Measurements from ENCODE around the gene PSMA5.

DNA sequence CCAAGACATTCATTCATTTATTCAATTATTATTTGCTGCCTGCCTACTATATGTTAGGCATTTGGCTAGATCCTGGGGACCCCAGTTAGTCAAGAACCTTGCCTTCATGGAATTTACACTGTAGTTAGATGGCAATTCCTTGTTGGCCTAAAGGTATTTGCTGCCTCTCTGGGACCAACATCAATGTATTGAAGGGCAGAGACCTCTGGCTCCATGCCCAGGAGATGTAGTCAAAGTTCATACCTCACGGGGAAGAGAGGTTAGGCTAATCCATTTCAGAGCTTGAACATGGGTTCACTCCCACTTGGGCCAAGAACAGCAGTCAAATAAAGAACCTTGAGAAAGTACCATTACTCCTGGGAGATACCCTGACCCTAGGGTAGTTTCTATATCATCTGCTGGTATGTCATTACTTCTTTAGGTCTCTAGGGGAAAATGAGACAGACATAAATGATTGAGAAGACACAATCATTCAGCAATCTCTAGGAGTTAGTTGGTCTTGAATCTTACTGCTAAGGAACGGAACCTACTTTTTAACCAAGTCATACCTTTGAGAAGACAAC lies 60.5 kb downstream of the PSMA5 start:
- TF ChIP-seq, protein P1, sequence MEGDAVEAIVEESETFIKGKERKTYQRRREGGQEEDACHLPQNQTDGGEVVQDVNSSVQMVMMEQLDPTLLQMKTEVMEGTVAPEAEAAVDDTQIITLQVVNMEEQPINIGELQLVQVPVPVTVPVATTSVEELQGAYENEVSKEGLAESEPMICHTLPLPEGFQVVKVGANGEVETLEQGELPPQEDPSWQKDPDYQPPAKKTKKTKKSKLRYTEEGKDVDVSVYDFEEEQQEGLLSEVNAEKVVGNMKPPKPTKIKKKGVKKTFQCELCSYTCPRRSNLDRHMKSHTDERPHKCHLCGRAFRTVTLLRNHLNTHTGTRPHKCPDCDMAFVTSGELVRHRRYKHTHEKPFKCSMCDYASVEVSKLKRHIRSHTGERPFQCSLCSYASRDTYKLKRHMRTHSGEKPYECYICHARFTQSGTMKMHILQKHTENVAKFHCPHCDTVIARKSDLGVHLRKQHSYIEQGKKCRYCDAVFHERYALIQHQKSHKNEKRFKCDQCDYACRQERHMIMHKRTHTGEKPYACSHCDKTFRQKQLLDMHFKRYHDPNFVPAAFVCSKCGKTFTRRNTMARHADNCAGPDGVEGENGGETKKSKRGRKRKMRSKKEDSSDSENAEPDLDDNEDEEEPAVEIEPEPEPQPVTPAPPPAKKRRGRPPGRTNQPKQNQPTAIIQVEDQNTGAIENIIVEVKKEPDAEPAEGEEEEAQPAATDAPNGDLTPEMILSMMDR (IDR thresholded peaks at IDR 0.05) = no peak
- no peak for TF ChIP-seq POLR2A (IDR thresholded peaks at IDR 0.05)
